H1 (cell line): ENCODE results near the gene NOTCH4. TPM values are rescaled to one million over a fixed set of nuclear protein-coding genes. Genes with fewer than 3 reads are reported as not detected.

Source experiments
- ASH2L ChIP-seq: fragments of 200-600, 300-600 bp; sonication (generic); IDR thresholded peaks from one replicate; pipeline ENCODE4 v1.7.1; 2017; ENCODE audit warnings: low read length
- CBX5 ChIP-seq: fragments of 300-800, 300-1000 bp; sonication (generic); IDR thresholded peaks from 2 replicates; pipeline ENCODE4 v1.7.1; 2016; ENCODE audit warnings: antibody characterized with exemption, low read length, low read depth
- CTCF ChIP-seq, 3 experiments: IDR thresholded peaks; 1 replicate in 2 of 3; 2 replicates in 1 of 3; pipeline versions ENCODE4 v1.5.1 to v1.6.1; 2011; ENCODE audit warnings: low read length in 3 of 3, mild to moderate bottlenecking in 3 of 3, inconsistent platforms in 2 of 3, low read depth in 1 of 3, moderate library complexity in 1 of 3; ENCODE audit not compliant: insufficient read depth in 1 of 3; ENCODE audit errors: control extremely low read depth in 1 of 3
- KDM4A ChIP-seq: IDR thresholded peaks from one replicate; pipeline ENCODE4 v1.7.1; 2012; ENCODE audit warnings: low read depth, mild to moderate bottlenecking, moderate library complexity, low read length, inconsistent platforms; ENCODE audit not compliant: severe bottlenecking
- KDM5A ChIP-seq: fragments of 200-600 bp; IDR thresholded peaks from 2 replicates; pipeline ENCODE4 v1.7.1; 2012; ENCODE audit warnings: mild to moderate bottlenecking, low read length, inconsistent platforms, mixed read lengths
- POLR2A ChIP-seq, 2 experiments: IDR thresholded peaks; 1 replicate in 1 of 2; 2 replicates in 1 of 2; pipeline ENCODE4 v1.6.1; 2011; ENCODE audit warnings: low read depth in 2 of 2, low read length in 2 of 2, mild to moderate bottlenecking in 2 of 2; ENCODE audit errors: control extremely low read depth in 1 of 2
- RXRA ChIP-seq: IDR thresholded peaks from 2 replicates; pipeline ENCODE4 v1.6.1; 2011; ENCODE audit warnings: low read depth, mild to moderate bottlenecking, low read length, moderate library complexity; ENCODE audit not compliant: insufficient read depth
- polyA plus RNA-seq, 7 experiments: library from polyadenylated mRNA; depleted of rRNA in 3 of 7; stranded (reverse) in 5 of 7; unstranded in 2 of 7; fragments of >200 nt in 5 of 7; fragments of 200-250 nt in 2 of 7; gene quantifications; 1 replicate in 5 of 7; 2 replicates in 1 of 7; 4 replicates in 1 of 7; pipeline versions ENCODE4 v1.2.1 to v1.2.3, GENCODE V29; 2011 to 2013; ENCODE audit warnings: missing spikeins in 2 of 7, mixed read lengths in 2 of 7
- total RNA-seq: library from RNA; stranded (reverse); fragmentation: NEBNext Ultra II Directional; extraction: Animal tissue kit (Norgen Biotek cat#: 25700); gene quantifications from 2 replicates; pipeline ENCODE4 v1.2.1, GENCODE V29; 2021

The NOTCH4 gene
- total and polyA plus RNA-seq, 2 of the 8 experiments (the other 6 are each of a cell fraction or from before 2014, with no cell fraction given): 1.9 to 2.8 TPM

- no peak for TF ChIP-seq RXRA
- no peak for TF ChIP-seq CTCF (IDR thresholded peaks at IDR 0.05; ENCODE audit: control extremely low read depth in 1 of 3, insufficient read depth in 1 of 3, low read depth in 1 of 3, low read length in 3 of 3)
- TF ChIP-seq CBX5: no peak
- no peak for TF ChIP-seq ASH2L
- TF ChIP-seq POLR2A (IDR thresholded peaks at IDR 0.05; ENCODE audit: control extremely low read depth in 1 of 2, low read depth in 2 of 2, low read length in 2 of 2): no peak
- TF ChIP-seq KDM5A: no peak
- no peak for TF ChIP-seq KDM4A
Observed at GRCh38 chr6:32220021-32220420, 3.8 kb downstream of the NOTCH4 start (continued).
